Endothelial cell of umbilical vein (primary cell): ENCODE measurements around the gene RRM2.

Source experiments
- CTCF ChIP-seq, 2 donors: IDR thresholded peaks; 1 replicate in 1 of 2; 2 replicates in 1 of 2; pipeline ENCODE4 v1.5.1; 2011; ENCODE audit warnings: low read length in 2 of 2, mild to moderate bottlenecking in 2 of 2, moderate library complexity in 2 of 2, control low read depth in 1 of 2, inconsistent platforms in 1 of 2, low read depth in 1 of 2; ENCODE audit not compliant: insufficient read depth in 1 of 2; ENCODE audit errors: extremely low read depth in 1 of 2
- FOS ChIP-seq: IDR thresholded peaks from 2 replicates; pipeline ENCODE4 v1.6.1; 2011; ENCODE audit warnings: mild to moderate bottlenecking, low read length, moderate library complexity, borderline replicate concordance; ENCODE audit not compliant: insufficient read depth
- POLR2AphosphoS5 ChIP-seq: IDR thresholded peaks from 2 replicates; pipeline ENCODE4 v1.6.1; 2012; ENCODE audit warnings: low read depth, mild to moderate bottlenecking, control low read depth, low read length, moderate library complexity; ENCODE audit not compliant: insufficient read depth

GRCh38 chr2:10125842-10126631, 3.5 kb downstream of the RRM2 start:
- TF ChIP-seq CTCF (IDR thresholded peaks at IDR 0.05; ENCODE audit: extremely low read depth in 1 of 2, insufficient read depth in 1 of 2, low read depth in 1 of 2, low read length in 2 of 2) (no peak), FOS (no peak), POLR2AphosphoS5 (no peak)
